Tibial nerve (tissue), 4 donors: ENCODE results near the gene FGD6. TPM values are rescaled to one million over a fixed set of nuclear protein-coding genes. Genes with fewer than 3 reads are reported as not detected.

Experiments used
- DNase-seq, 2 donors: peaks; one replicate each; pipeline ENCODE4 v3.0.0-alpha.2; 2019; ENCODE audit warnings: low spot score in 2 of 2
- H3K27ac ChIP-seq, 4 donors: fragments of 200-600 bp; sonication (generic) in 3 of 4; one replicate each; pipeline ENCODE4 v1.5.1; 2017 to 2019; ENCODE audit warnings: mild to moderate bottlenecking in 1 of 4
- H3K27me3 ChIP-seq, 2 donors: fragments of 200-600 bp; sonication (generic) in 1 of 2; one replicate each; pipeline versions ENCODE4 v1.5.1 to v1.6.0; 2017 to 2019
- H3K36me3 ChIP-seq, 3 donors: fragments of 200-600 bp; sonication (generic); one replicate each; pipeline ENCODE4 v1.5.1; 2018 to 2019
- H3K4me1 ChIP-seq, 4 donors: fragments of 200-600 bp; sonication (generic) in 3 of 4; one replicate each; pipeline ENCODE4 v1.5.1; 2017 to 2019
- H3K4me3 ChIP-seq, 4 donors: fragments of 200-600 bp; sonication (generic) in 3 of 4; one replicate each; pipeline ENCODE4 v1.5.1; 2017 to 2019; ENCODE audit warnings: mild to moderate bottlenecking in 1 of 4, moderate library complexity in 1 of 4
- H3K9me3 ChIP-seq, 4 donors: fragments of 200-600 bp; sonication (generic) in 3 of 4; one replicate each; pipeline ENCODE4 v1.5.1; 2017 to 2019
- CTCF ChIP-seq, 5 experiments: fragments of 200-600 bp in 3 of 5; fragments of 450-650 bp in 2 of 5; sonication (generic) in 3 of 5; IDR thresholded peaks; one replicate each; pipeline ENCODE4 v1.5.1; 2016 to 2019; ENCODE audit warnings: antibody characterized with exemption in 5 of 5, mild to moderate bottlenecking in 3 of 5, moderate library complexity in 2 of 5
- EP300 ChIP-seq, 2 donors: sonication (generic); formaldehyde crosslinking; IDR thresholded peaks; one replicate each; pipeline ENCODE4 v1.6.1; 2017; ENCODE audit warnings: antibody characterized with exemption in 2 of 2, mild to moderate bottlenecking in 1 of 2
- POLR2A ChIP-seq, 2 donors: fragments of 450-650 bp; IDR thresholded peaks; one replicate each; pipeline ENCODE4 v1.6.1; 2017; ENCODE audit warnings: antibody characterized with exemption in 2 of 2, mild to moderate bottlenecking in 2 of 2, moderate library complexity in 2 of 2
- WGBS, 2 donors: methylation state at CpG; one replicate each; pipeline ENCODE4 v1.1.5; 2018; 5-methylcytosine and 5-hydroxymethylcytosine counted together
- total RNA-seq, 4 donors: library from RNA; depleted of rRNA; stranded (reverse); fragments of >200 nt; gene quantifications; one replicate each; pipeline ENCODE4 v1.1.0, GENCODE V29; 2016

Gene FGD6
- total RNA-seq = 10 to 100 TPM in 3 of 4 donors, 1 to 10 TPM in 1; 9.2 to 13.4 (median 11.7) TPM

- H3K4me3 ChIP-seq = peak within 1 kb of the TSS; percentile 73 to 98 (median 87)
- peak; percentile 46 to 85 (median 69) for TF ChIP-seq CTCF (IDR thresholded peaks at IDR 0.05)
- peak; percentile 81 to 98 for TF ChIP-seq EP300 (IDR thresholded peaks at IDR 0.05)
- TF ChIP-seq POLR2A (IDR thresholded peaks at IDR 0.05) = peak; percentile 38 to 73
- WGBS, 2 donors = 0% methylated on average over 56 to 74 of the region's 75 CpGs
- H3K27ac ChIP-seq = peak within 1 kb of the TSS; percentile 94 to 100 (median 98)
- H3K4me1 ChIP-seq = peaks cover 0 to 55% (median 8%) of the 10 kb centered on the region in 4 donors
- peak; percentile 97 to 98 for DNase-seq
- H3K9me3 ChIP-seq = no peaks in the 10 kb centered on the region
- no peaks in the 10 kb centered on the region for H3K27me3 ChIP-seq
- no peaks in the 10 kb centered on the region for H3K36me3 ChIP-seq
These were observed at the start of gene FGD6, which contains the start of gene VEZT for GRCh38 chr12:95217377-95218149. TSS of gene FGD6 (minus strand) at chr12:95217467. CDS start at chr12:95217240, 227 bp downstream. TSS of gene VEZT (plus strand) at chr12:95217807. CDS start at chr12:95217851, 44 bp downstream.

DNA sequence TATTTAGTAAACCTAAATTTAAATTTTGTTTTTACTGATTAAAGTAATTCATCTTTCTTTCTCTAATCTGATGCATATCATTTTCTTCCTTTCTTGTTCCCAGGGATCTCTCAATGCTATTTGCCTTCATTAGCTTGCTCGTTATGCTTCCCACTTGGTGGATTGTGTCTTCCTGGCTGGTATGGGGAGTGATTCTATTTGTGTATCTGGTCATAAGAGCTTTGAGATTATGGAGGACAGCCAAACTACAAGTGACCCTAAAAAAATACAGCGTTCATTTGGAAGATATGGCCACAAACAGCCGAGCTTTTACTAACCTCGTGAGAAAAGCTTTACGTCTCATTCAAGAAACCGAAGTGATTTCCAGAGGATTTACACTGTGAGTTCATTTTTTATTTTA, 49.0 kb upstream of the FGD6 start:
- Histone ChIP-seq H3K27me3 (no peaks in the 10 kb centered on the region), H3K4me1 (no peaks in the 10 kb centered on the region), H3K36me3 (peaks cover 0 to 61% (median 0%) of the 10 kb centered on the region in 3 donors), H3K27ac (no peak overlapping the region), H3K4me3 (no peak overlapping the region), H3K9me3 (no peaks in the 10 kb centered on the region)
- DNase-seq = no peak
- TF ChIP-seq CTCF (IDR thresholded peaks at IDR 0.05) = no peak
- no peak for TF ChIP-seq EP300 (IDR thresholded peaks at IDR 0.05)
- TF ChIP-seq POLR2A (IDR thresholded peaks at IDR 0.05) = no peak
- WGBS, 2 donors = 88 to 89% methylated on average over 6 of the region's 6 CpGs

DNA sequence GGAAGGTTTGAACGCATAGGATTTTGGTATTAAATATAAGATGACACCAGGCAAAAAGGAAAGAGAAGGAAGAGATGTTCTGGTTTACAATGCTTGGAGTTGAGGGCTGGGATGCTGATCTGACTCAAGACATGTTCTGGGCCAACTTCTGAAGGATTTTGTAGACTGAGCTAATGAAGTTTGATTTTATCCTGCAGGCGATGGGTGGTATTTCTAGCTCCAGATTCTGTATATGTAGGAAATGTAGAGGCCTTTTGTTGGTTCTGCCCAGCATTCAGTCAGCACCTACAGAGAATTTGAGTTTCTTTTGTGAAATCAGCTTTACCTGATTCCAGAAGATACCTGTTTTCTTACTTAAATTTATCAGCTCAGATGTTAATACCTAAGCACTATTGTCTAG, 48.5 kb upstream of the FGD6 start:
- Histone ChIP-seq H3K27ac (no peak overlapping the region), H3K27me3 (no peaks in the 10 kb centered on the region), H3K4me3 (no peak overlapping the region), H3K4me1 (no peaks in the 10 kb centered on the region), H3K36me3 (peaks cover 0 to 56% (median 0%) of the 10 kb centered on the region in 3 donors), H3K9me3 (no peaks in the 10 kb centered on the region)
- TF ChIP-seq EP300 (IDR thresholded peaks at IDR 0.05) (no peak), CTCF (IDR thresholded peaks at IDR 0.05) (no peak), POLR2A (IDR thresholded peaks at IDR 0.05) (no peak)
- no peak for DNase-seq
- 89 to 94% methylated on average over 2 of the region's 2 CpGs for WGBS, 2 donors

- DNase-seq = no peak
- no peak overlapping the region for H3K27ac ChIP-seq
- H3K27me3 ChIP-seq = no peaks in the 10 kb centered on the region
- no peak overlapping the region for H3K4me3 ChIP-seq
- no peaks in the 10 kb centered on the region for H3K9me3 ChIP-seq
- peaks cover 0 to 48% (median 0%) of the 10 kb centered on the region in 3 donors for H3K36me3 ChIP-seq
- TF ChIP-seq CTCF (IDR thresholded peaks at IDR 0.05) (no peak), EP300 (IDR thresholded peaks at IDR 0.05) (peak in 1 of 2 donors; percentile 38)
- H3K4me1 ChIP-seq = no peaks in the 10 kb centered on the region
- WGBS, 2 donors = 67 to 69% methylated on average over 3 of the region's 3 CpGs
These were observed 45.5 kb upstream of the FGD6 start for GRCh38 chr12:95262808-95263207.

- Histone ChIP-seq H3K27ac (no peak overlapping the region), H3K4me3 (no peak overlapping the region), H3K4me1 (no peaks in the 10 kb centered on the region), H3K36me3 (peaks cover 0 to 45% (median 0%) of the 10 kb centered on the region in 3 donors), H3K27me3 (no peaks in the 10 kb centered on the region), H3K9me3 (no peaks in the 10 kb centered on the region)
- DNase-seq = no peak
- TF ChIP-seq EP300 (IDR thresholded peaks at IDR 0.05) = no peak
- no peak for TF ChIP-seq CTCF (IDR thresholded peaks at IDR 0.05)
- 95% methylated on average over 4 of the region's 4 CpGs for WGBS, 2 donors
These were observed 43.8 kb upstream of the FGD6 start for GRCh38 chr12:95261109-95261508.
